Astrocyte of the cerebellum (primary cell): ENCODE data around the gene C1orf146.
"Not testable (repeated sequence)": the region's sequence is repeated elsewhere in the genome, so short reads cannot be mapped to it uniquely, and the experiment has no call there.

ENCODE experiments used
- DNase-seq: peaks from one replicate; pipeline ENCODE4 v3.0.0-alpha.2; 2011; ENCODE audit warnings: low read depth
- H3K4me3 ChIP-seq: 2 replicates; pipeline ENCODE4 v1.5.1; 2011; ENCODE audit warnings: mild to moderate bottlenecking, low read depth, low read length, moderate library complexity
- in situ Hi-C: cut with HindIII; loops from 2 replicates; pipeline ENCODE4 v1.10.0; 2017; ENCODE audit warnings: low sequenced_read_pairs
- TF ChIP-seq, protein P1 (sequence below): IDR thresholded peaks from 2 replicates; pipeline ENCODE4 v1.5.1; 2012; ENCODE audit warnings: low read length, low read depth, moderate library complexity, mild to moderate bottlenecking; ENCODE audit errors: missing control alignments

Gene C1orf146

DNA sequence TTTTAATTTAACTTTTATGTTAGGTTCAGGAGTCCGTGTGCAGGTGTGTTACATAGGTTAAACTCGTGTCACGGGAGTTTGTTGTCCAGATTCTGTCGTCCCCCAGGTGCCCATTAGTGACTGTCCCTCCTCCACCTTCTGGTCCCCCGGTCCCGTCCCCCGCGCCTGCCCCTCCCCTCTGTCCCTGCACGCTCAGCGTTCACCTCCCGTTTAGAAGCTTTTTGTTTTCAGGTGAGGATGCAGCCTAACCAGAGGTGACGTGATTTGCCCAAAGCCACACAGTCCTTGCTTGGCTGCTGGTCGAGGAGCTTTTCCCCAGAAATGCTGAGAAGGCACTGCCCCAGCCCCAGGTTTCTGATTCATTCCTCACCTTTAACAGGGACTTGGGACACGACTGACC, 844 bp downstream of the C1orf146 start:
- in situ Hi-C loops = no loop called here
- TF ChIP-seq, protein P1, sequence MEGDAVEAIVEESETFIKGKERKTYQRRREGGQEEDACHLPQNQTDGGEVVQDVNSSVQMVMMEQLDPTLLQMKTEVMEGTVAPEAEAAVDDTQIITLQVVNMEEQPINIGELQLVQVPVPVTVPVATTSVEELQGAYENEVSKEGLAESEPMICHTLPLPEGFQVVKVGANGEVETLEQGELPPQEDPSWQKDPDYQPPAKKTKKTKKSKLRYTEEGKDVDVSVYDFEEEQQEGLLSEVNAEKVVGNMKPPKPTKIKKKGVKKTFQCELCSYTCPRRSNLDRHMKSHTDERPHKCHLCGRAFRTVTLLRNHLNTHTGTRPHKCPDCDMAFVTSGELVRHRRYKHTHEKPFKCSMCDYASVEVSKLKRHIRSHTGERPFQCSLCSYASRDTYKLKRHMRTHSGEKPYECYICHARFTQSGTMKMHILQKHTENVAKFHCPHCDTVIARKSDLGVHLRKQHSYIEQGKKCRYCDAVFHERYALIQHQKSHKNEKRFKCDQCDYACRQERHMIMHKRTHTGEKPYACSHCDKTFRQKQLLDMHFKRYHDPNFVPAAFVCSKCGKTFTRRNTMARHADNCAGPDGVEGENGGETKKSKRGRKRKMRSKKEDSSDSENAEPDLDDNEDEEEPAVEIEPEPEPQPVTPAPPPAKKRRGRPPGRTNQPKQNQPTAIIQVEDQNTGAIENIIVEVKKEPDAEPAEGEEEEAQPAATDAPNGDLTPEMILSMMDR = no peak
- no peak for DNase-seq
- H3K4me3 ChIP-seq = no peak overlapping the region

GRCh38 chr1:92219028-92219427, 1.3 kb downstream of the C1orf146 start:
- DNase-seq = no peak
- TF ChIP-seq, protein P1 = no peak
- in situ Hi-C loops = no loop called here
- H3K4me3 ChIP-seq = no peak overlapping the region

DNA sequence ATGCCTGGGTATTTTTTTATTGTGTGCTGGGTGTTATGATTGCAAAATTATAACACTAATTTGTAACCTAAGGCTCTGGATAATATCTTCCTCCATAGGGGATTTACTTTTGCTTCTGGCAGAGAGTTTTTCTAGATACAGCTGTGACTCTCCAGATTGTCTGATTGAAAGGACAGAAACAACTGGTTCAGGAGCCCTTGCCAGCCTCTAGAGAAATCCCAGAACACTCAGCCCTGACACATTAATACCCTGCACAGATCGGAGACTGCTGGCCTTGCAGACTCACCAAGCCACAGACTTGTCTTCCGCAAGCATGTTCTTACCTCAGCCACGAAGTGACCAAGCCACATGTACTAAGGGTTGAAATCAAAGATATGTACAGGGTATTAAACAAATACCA, 10.7 kb downstream of the C1orf146 start:
- no peak for DNase-seq
- in situ Hi-C loops = no loop called here
- H3K4me3 ChIP-seq = no peak overlapping the region
- TF ChIP-seq, protein P1 = no peak

DNA sequence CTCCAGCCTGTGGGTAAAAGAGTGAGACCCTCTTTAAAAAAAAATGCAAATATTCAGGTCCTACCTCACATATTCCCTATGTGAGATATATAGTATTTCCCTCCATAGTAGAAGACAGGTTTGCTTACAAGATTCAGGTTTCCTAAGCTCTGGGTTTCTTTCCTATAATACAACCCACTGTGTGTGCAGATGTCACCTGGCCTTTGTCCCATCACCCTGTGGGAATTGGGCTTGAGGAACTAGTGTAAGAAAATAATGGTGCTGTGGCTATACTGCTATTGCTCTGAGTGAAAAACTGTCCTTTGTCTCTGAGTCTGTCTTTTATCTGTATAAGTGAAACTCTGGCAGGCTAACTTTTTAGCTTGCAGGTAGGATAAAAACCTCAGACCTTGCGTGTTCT, 13.0 kb downstream of the C1orf146 start:
- in situ Hi-C loops = no loop called here

DNA sequence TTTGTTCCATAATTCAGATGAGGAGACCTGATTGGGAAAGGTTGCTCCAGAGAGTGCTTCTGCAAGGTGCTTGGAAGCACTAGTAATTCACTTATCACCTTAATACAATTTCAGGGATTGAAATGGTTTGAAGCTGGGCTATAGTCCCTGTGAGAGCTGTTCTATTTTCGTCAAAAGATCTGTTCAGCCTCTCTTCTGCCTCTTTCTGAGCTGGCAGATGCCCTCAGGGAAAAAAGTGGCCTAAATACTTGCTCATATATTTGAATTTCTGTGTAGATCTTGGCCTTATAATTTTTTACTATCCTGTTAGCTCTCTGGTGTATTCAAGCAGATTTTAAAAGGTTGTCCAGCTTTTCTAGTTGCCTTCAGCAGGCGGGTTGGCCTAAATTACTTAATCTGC, 22.3 kb downstream of the C1orf146 start:
- H3K4me3 ChIP-seq = no peak overlapping the region
- TF ChIP-seq, protein P1 = no peak
- no peak for DNase-seq
- in situ Hi-C loops = no loop called here

More for the DNA sequence above, 13.0 kb downstream of the C1orf146 start:
- H3K4me3 ChIP-seq = no peak overlapping the region
- no peak for DNase-seq
- TF ChIP-seq, protein P1 = no peak

- DNase-seq = no peak
- H3K4me3 ChIP-seq = no peak overlapping the region
- TF ChIP-seq, protein P1 = no peak
- in situ Hi-C loops = no loop called here
Measured at GRCh38 chr1:92244376-92244775, 26.7 kb downstream of the C1orf146 start.

- DNase-seq, H3K4me3 ChIP-seq, in situ Hi-C loops: not testable (repeated sequence)
Measured at GRCh38 chr1:92254714-92255113, 37.0 kb downstream of the C1orf146 start.
